Activated CD4-positive, alpha-beta T cell treated with anti-CD3 and anti-CD28 coated beads for 36 hours (primary cell): ENCODE results near the gene HBEGF. TPM values are rescaled to one million over a fixed set of nuclear protein-coding genes. Genes with fewer than 3 reads are reported as not detected.

Experiments used
- ATAC-seq: fragments of 200-7000 bp; cut with Tn5 transposase; one replicate; pipeline ENCODE4 v1.10.0; 2021; ENCODE audit warnings: mild to moderate bottlenecking, moderate library complexity
- CTCF ChIA-PET: fragments of 350-600 bp; sonication (Branson Sonifier 250); formaldehyde crosslinking; loops from one replicate; lab custom pipeline; 2021; ENCODE audit warnings: antibody characterized with exemption; lab: Charles Lee
- POLR2A ChIA-PET: fragments of 350-600 bp; sonication (Branson Sonifier 250); formaldehyde crosslinking; loops from one replicate; lab custom pipeline; 2021; ENCODE audit warnings: antibody characterized with exemption, inconsistent platforms; lab: Charles Lee
- DNase-seq: peaks from one replicate; pipeline ENCODE4 v3.0.0-alpha.2; 2020
- H3K27ac Mint-ChIP-seq: one replicate; pipeline ENCODE4 v1.8.0; 2021; ENCODE audit warnings: mixed read lengths
- H3K27me3 Mint-ChIP-seq: one replicate; pipeline ENCODE4 v1.8.0; 2021; ENCODE audit warnings: mixed read lengths
- H3K36me3 Mint-ChIP-seq: one replicate; pipeline ENCODE4 v1.8.0; 2021; ENCODE audit warnings: low read depth, mixed read lengths
- H3K4me1 Mint-ChIP-seq: one replicate; pipeline ENCODE4 v1.8.0; 2021; ENCODE audit warnings: mixed read lengths
- H3K4me3 Mint-ChIP-seq: one replicate; pipeline ENCODE4 v1.8.0; 2021; ENCODE audit warnings: mild to moderate bottlenecking, moderate library complexity, mixed read lengths
- H3K9me3 Mint-ChIP-seq: one replicate; pipeline ENCODE4 v1.8.0; 2021; ENCODE audit warnings: low read depth, mixed read lengths
- intact Hi-C, 2 experiments: fragments of 100-400 bp; cut with DNase I in 1 of 2; cut with micrococcal nuclease in 1 of 2; formaldehyde crosslinking; loops; one replicate each; pipeline versions ENCODE4 v1.14.2 to v1.15.1; 2022 to 2024; cut with DNase I, micrococcal nuclease
- total RNA-seq, 2 experiments: library from RNA; stranded (reverse); gene quantifications; one replicate each; pipeline ENCODE4 v1.2.3, GENCODE V29; 2021

HBEGF gene
- total RNA-seq, 2 experiments from 2014 or later, result 11.8 to 12.5 TPM

DNA sequence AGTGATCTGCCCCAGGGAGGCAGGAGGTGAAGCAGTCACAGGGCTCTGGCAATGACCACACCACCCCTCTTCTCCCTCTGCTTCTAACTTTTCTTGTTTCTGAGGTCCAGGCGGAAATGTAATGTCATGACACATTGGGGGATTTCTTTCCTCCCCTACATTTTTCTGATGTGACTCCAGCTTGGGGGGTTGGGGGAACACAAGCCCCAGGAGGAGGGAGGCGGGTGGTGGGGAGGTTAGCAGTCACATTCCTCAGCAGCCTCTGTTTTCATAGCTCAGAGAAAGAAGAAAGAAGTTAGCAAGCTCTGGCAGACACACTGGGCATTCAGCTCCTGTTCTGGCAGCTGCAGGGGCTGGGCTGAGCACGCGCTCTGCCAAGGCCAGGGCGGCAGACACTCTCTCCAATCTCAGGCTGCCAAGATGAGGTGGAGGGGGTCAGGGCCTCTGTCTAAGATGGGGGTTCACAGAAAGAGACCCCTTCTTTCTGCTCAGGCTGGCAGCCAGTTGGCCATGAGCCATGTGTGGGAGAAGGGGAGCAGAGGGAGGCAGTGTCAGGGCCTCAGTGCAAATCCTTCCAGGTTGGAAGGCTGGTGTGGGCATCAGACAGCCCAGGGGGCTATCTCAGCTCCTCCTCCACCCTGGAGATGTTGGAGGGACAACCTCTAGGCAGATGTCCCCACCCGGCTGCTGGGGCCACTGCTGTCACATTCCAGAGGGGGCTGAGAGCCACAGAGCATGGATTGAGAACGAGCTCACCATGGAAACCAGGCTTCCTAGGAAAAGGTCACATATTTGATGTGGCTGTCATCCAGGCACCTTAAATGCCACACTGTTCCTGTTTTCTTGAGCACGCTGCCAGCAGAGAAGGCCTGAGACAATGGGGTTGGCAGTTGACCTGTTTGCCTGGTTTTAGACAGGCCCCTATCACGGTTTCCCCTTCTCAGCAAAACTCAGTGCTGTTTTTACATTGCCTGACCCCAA is 23.4 kb downstream of the HBEGF start:
- Mint-ChIP-seq H3K27ac (no peak overlapping the region), H3K27me3 (no peaks in the 10 kb centered on the region), H3K4me1 (peaks cover 5% of the 10 kb centered on the region), H3K9me3 (no peaks in the 10 kb centered on the region), H3K36me3 (no peaks in the 10 kb centered on the region), H3K4me3 (no peak overlapping the region)
- no peak for DNase-seq
- POLR2A ChIA-PET, result no interaction called here
- no peak for ATAC-seq
- CTCF ChIA-PET, result interaction anchor here (0.7 to 1.0 kb wide), 2 partner anchors 32 to 41 kb away, joined by 3 to 4 read pairs; no protein-coding TSS in a partner anchor
- intact Hi-C loops, result no loop called here

DNA sequence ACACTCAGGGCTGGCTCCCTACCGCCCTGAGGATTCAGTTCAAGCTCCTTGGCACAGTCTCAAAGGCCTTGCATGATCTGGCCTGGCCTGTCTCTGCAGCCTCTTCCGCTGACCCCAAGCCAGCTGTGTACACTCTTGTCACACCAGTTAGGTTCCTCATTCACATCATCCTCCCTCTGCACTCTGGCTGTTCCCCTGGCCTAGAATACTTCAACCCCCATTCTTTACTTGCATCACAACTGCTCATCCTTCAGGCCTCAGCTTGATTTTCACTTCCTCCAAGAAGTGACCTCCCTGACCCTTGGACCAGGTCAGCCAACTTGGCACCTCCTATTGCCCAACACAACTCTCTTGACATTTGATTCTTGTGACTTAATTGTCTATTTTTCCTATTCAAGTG is 24.6 kb downstream of the HBEGF start:
- Mint-ChIP-seq H3K4me1 (peaks cover 5% of the 10 kb centered on the region), H3K27me3 (no peaks in the 10 kb centered on the region), H3K27ac (no peak overlapping the region), H3K36me3 (no peaks in the 10 kb centered on the region), H3K4me3 (no peak overlapping the region), H3K9me3 (no peaks in the 10 kb centered on the region)
- ChIA-PET CTCF (interaction anchor here (1.8 to 1.9 kb wide), 2 partner anchors 78 to 398 kb away, joined by 4 to 6 read pairs; no protein-coding TSS in a partner anchor), POLR2A (no interaction called here)
- no peak for DNase-seq
- intact Hi-C loops, result no loop called here
- ATAC-seq, result no peak

DNA sequence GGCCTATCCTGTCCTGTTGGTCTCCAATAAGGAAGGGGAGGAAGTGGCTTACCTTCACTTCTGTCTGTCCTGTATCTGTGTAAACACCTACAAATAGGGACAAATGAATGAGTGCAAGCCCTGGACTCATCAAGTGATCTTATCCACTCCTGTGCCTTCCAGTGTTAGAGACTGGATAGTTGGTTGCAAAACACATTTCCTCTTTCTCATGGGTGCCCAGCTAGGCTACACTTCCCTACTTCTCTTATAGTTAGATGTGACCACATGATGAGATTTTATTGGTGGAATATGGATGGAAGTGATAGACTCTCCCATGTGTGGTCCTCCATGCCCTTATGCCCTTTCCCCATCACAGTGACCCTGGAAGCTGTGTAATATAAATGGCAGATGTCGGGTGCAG is 26.6 kb downstream of the HBEGF start:
- intact Hi-C loops, result no loop called here
- no peaks in the 10 kb centered on the region for H3K27me3 Mint-ChIP-seq
- H3K4me1 Mint-ChIP-seq, result peaks cover 3% of the 10 kb centered on the region
- H3K36me3 Mint-ChIP-seq, result no peaks in the 10 kb centered on the region
- no peak overlapping the region for H3K4me3 Mint-ChIP-seq
- DNase-seq (no peak), ATAC-seq (no peak)
- POLR2A ChIA-PET, result no interaction called here
- no peak overlapping the region for H3K27ac Mint-ChIP-seq
- CTCF ChIA-PET, result interaction anchor here (0.8 to 1.9 kb wide), 3 partner anchors 32 to 400 kb away, joined by 3 to 6 read pairs (median 4); no protein-coding TSS in a partner anchor
- H3K9me3 Mint-ChIP-seq, result no peaks in the 10 kb centered on the region

DNA sequence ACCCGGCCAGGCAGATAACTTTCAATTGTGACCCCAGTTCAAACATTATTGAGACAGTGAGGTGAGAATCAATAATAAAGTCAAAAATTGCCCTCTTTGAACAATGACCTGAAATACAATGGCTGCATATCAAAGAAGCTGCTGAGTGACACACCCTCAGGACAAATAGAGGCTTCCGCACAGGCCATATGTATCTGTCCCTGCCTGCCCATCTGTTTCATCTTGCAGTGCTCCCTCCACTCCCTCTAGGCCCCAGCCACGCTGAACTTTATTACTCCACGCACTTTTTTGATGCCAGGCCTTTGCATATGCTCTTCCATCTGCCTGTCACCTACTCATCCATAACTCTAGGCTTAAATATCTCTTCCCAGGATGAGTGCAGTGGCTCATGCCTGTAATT is 27.6 kb downstream of the HBEGF start:
- Mint-ChIP-seq H3K9me3 (no peaks in the 10 kb centered on the region), H3K27me3 (no peaks in the 10 kb centered on the region), H3K36me3 (no peaks in the 10 kb centered on the region), H3K27ac (no peak overlapping the region), H3K4me3 (no peak overlapping the region), H3K4me1 (no peaks in the 10 kb centered on the region)
- DNase-seq (no peak), ATAC-seq (no peak)
- CTCF ChIA-PET, result no interaction called here
- POLR2A ChIA-PET, result no interaction called here
- intact Hi-C loops, result no loop called here

DNA sequence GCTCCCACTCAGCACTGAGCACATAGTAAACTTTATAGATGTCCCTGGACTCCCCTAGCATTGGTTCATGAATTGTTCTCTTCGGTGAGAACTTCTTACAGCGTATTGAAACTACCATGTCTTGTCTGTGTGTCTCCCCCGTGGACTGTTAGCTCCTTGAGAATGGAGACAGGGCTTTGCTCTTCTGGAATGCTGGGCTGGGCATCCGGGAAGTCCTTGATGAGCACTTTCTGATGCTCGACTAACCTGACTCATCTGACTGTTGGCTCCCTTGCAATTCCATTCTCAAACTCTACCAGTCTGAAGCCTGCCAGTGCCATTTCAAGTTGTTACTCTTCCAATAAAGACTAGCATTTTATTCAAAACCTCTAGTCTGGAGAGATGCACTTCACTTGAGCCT is 28.5 kb downstream of the HBEGF start:
- H3K4me3 Mint-ChIP-seq, result no peak overlapping the region
- H3K36me3 Mint-ChIP-seq, result no peaks in the 10 kb centered on the region
- ChIA-PET CTCF (interaction anchor here (1.0 to 1.1 kb wide), 3 partner anchors 31 to 48 kb away, joined by 3 read pairs; no protein-coding TSS in a partner anchor), POLR2A (no interaction called here)
- H3K4me1 Mint-ChIP-seq, result no peaks in the 10 kb centered on the region
- no peak for DNase-seq
- no peaks in the 10 kb centered on the region for H3K9me3 Mint-ChIP-seq
- no peak overlapping the region for H3K27ac Mint-ChIP-seq
- intact Hi-C loops, result no loop called here
- no peak for ATAC-seq
- H3K27me3 Mint-ChIP-seq, result no peaks in the 10 kb centered on the region

DNA sequence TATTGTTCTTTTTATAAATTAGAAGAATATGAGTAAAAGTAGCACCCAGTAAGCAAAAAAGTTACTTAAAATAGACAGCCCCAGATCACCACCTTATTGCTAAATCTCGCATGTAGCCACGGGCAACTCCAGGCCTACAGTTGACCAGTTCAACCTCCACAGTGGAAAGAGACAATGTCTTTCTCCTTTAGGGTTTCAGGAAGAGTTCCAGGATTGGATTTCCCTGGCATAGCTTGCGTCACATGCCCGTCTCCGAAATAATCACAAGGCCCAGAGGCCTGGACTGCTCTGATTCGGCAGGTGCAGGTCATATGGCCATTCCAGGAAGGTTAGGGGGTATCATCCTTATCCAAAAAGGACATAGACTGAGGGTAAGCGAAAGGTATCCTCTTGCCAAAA is 33.6 kb downstream of the HBEGF start:
- H3K4me1 Mint-ChIP-seq, result peaks cover 4% of the 10 kb centered on the region
- H3K27ac Mint-ChIP-seq, result no peak overlapping the region
- H3K36me3 Mint-ChIP-seq, result no peaks in the 10 kb centered on the region
- intact Hi-C loops, result no loop called here
- ATAC-seq, result no peak
- H3K27me3 Mint-ChIP-seq, result peaks cover 5% of the 10 kb centered on the region
- no peak overlapping the region for H3K4me3 Mint-ChIP-seq
- ChIA-PET POLR2A (no interaction called here), CTCF (interaction anchor here (2.0 kb wide), 1 partner anchor 73 kb away, joined by 5 read pairs; no protein-coding TSS in a partner anchor)
- no peak for DNase-seq
- H3K9me3 Mint-ChIP-seq, result no peaks in the 10 kb centered on the region

DNA sequence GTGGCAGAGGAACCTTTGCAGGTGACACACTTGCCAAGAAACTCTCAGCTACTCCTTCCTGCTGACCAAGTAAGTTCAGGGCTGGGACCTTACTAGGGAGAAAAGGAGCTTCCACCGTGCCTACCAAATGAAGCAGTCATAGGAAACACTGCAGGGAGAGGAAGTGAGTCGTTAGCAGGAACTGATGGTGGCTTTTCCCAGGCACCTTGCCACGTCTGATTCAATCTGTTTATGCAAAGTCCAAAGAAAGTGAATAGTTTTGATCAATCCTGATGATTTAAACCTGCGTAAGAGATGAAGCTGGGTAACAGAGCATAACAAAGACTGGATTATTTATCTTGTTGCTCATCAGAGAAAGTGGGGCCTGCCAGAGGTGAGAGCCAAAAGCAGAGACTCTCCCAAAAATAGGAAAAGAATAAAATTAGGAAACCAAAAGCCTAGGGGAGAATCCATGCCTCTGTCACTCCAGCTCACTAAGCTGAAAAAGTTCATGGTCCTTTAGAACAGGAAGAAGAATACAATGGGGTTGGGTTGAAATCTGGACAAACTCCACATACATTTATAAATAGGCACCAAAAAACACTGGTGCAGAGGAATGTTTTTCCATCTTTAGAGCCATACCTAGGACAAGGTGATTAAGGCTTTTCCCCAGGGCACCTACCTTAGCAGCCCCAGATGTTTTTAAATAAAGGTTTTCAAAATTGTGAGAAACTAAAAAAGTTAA is 34.2 kb downstream of the HBEGF start:
- ChIA-PET POLR2A (no interaction called here), CTCF (interaction anchor here (0.9 to 2.0 kb wide), 4 partner anchors 9 to 73 kb away, joined by 3 to 8 read pairs (median 4); partner anchors contain the start of gene PFDN1)
- DNase-seq (no peak), ATAC-seq (peak; percentile 36)
- H3K27ac Mint-ChIP-seq, result no peak overlapping the region
- H3K4me3 Mint-ChIP-seq, result no peak overlapping the region
- peaks cover 4% of the 10 kb centered on the region for H3K4me1 Mint-ChIP-seq
- H3K27me3 Mint-ChIP-seq, result peaks cover 5% of the 10 kb centered on the region
- intact Hi-C loops, result no loop called here
- no peaks in the 10 kb centered on the region for H3K36me3 Mint-ChIP-seq
- H3K9me3 Mint-ChIP-seq, result no peaks in the 10 kb centered on the region

DNA sequence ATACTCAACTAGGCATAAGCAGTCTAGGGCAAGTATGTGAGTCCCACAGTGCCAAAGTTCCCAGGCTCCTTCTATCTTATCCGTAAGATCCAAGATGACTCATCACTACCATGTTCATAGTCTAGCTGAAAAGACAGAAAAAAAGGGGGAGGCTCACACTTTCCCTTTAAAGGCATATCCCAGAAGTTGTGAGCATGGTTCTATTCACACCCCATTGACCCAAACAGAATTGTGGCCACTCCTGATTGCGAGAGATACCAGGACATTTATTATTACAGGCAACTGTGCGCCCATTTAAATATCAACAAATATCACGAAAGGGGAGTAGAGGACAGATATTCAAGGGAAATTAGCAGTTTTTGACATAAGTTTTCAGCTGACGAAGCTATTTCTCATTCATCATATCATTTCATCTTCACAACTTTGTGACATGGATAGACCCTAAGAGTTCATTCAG is 35.4 kb downstream of the HBEGF start:
- Mint-ChIP-seq H3K36me3 (no peaks in the 10 kb centered on the region), H3K27me3 (peaks cover 8% of the 10 kb centered on the region), H3K4me3 (no peak overlapping the region), H3K4me1 (peaks cover 4% of the 10 kb centered on the region), H3K9me3 (no peaks in the 10 kb centered on the region), H3K27ac (peak overlapping the region; percentile 17)
- DNase-seq (no peak), ATAC-seq (no peak)
- CTCF ChIA-PET, result interaction anchor here (0.6 to 2.0 kb wide), 4 partner anchors 19 to 71 kb away, joined by 3 to 8 read pairs (median 4); no protein-coding TSS in a partner anchor
- intact Hi-C loops, result no loop called here
- POLR2A ChIA-PET, result no interaction called here

DNA sequence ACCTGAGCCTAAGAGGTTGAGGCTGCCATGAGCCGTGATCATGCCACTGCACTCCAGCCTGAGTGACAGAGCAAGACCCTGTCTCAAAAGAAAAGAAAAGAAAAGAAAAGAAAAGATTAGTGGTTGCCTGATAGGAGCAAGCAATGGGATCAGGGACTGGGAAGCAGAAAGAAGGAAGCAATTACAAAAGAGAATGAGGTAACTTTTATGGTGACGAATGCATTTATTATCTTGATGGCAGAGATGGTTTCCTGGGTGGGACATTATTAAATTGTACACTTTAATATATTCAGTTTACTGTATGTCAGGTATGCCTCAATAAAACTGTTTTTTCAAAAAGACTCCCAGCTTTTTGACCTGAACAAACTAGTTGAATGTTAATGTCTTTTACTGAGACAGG is 36.0 kb downstream of the HBEGF start:
- H3K4me3 Mint-ChIP-seq, result no peak overlapping the region
- CTCF ChIA-PET, result interaction anchor here (1.9 kb wide), 1 partner anchor 66 kb away, joined by 8 read pairs; no protein-coding TSS in a partner anchor
- peaks cover 8% of the 10 kb centered on the region for H3K27me3 Mint-ChIP-seq
- ATAC-seq (no peak), DNase-seq (no peak)
- POLR2A ChIA-PET, result no interaction called here
- peaks cover 4% of the 10 kb centered on the region for H3K4me1 Mint-ChIP-seq
- intact Hi-C loops, result no loop called here
- H3K36me3 Mint-ChIP-seq, result no peaks in the 10 kb centered on the region
- no peak overlapping the region for H3K27ac Mint-ChIP-seq
- H3K9me3 Mint-ChIP-seq, result no peaks in the 10 kb centered on the region

DNA sequence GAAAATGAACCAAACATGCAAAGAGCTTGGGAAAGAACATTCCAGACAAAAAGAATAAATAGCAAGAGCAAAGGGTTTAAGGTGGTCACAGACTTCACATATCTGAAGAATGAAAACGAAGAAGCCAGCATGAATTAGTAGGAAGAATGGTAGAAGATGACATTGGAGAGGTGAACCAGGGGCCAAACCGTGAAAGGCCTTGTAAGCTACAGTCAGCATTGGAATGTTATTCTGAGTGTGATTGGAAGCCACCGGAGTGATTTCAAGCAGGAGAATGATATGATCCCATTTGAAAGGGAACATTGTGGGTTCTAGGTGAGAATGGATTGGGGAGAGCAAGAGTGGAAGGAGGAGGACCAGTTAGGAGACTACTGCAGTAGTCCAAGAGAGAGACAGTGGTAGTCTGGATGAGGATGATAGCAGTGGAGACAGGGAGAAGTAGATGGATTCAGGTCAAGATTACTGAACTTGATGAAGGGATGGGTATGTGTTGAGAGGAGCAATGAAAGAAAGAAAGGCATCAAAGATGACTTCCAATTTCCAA is 36.6 kb downstream of the HBEGF start:
- Mint-ChIP-seq H3K36me3 (no peaks in the 10 kb centered on the region), H3K27ac (no peak overlapping the region), H3K9me3 (no peaks in the 10 kb centered on the region), H3K27me3 (peaks cover 8% of the 10 kb centered on the region), H3K4me3 (no peak overlapping the region), H3K4me1 (peaks cover 4% of the 10 kb centered on the region)
- POLR2A ChIA-PET, result no interaction called here
- no peak for ATAC-seq
- intact Hi-C loops, result no loop called here
- CTCF ChIA-PET, result interaction anchor here (0.7 kb wide), 1 partner anchor 35 kb away, joined by 3 read pairs; no protein-coding TSS in a partner anchor
- no peak for DNase-seq

DNA sequence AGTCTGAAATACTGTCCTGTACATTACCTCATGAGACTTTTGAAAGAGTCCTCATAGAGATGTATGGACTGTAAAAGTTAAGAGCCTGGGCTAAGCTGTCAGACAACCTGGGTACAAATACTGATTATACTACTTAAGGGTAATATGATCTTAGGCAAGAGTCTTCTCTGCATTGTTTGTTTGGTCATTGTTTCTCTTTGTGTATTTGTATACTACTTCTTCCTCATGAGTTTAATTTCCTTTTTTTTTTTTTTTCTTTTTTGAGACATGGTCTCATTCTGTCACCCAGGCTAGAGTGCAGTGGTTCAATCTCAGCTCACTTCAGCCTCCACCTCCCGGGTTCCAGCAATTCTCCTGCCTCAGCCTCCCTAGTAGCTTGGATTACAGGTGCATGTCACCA is 40.9 kb downstream of the HBEGF start:
- ChIA-PET POLR2A (no interaction called here), CTCF (interaction anchor here (0.8 to 2.9 kb wide), 3 partner anchors 47 to 111 kb away, joined by 3 to 13 read pairs (median 3); no protein-coding TSS in a partner anchor)
- intact Hi-C loops, result no loop called here
- H3K9me3 Mint-ChIP-seq, result no peaks in the 10 kb centered on the region
- H3K27me3 Mint-ChIP-seq, result peaks cover 8% of the 10 kb centered on the region
- DNase-seq, result no peak
- peaks cover 2% of the 10 kb centered on the region for H3K36me3 Mint-ChIP-seq
- no peak for ATAC-seq
- no peak overlapping the region for H3K27ac Mint-ChIP-seq
- H3K4me3 Mint-ChIP-seq, result no peak overlapping the region
- peaks cover 15% of the 10 kb centered on the region for H3K4me1 Mint-ChIP-seq
